DND-41 (cell line): Measurements from ENCODE around the gene VWA3B.

Experiments used
- ATAC-seq: fragments of 200-7000 bp; cut with Tn5 transposase; 3 replicates; pipeline ENCODE4 v1.9.1; 2021; ENCODE audit warnings: low read depth; ENCODE audit not compliant: insufficient read depth
- DNase-seq: peaks from one replicate; pipeline ENCODE4 v3.0.0-alpha.2; 2020
- H2AFZ ChIP-seq: 2 replicates; pipeline ENCODE4 v1.6.0; 2012; ENCODE audit warnings: low read depth, low read length
- H3K27ac ChIP-seq: 2 replicates; pipeline ENCODE4 v1.5.1; 2012; ENCODE audit warnings: low read length, inconsistent platforms
- H3K27me3 ChIP-seq: fragments of 200-600 bp; sonication (generic); 2 replicates; pipeline ENCODE4 v1.6.0; 2012; ENCODE audit warnings: low read length, mild to moderate bottlenecking, inconsistent platforms; ENCODE audit not compliant: insufficient read depth, poor library complexity
- H3K36me3 ChIP-seq: 2 replicates; pipeline ENCODE4 v1.5.1; 2012; ENCODE audit warnings: low read length, inconsistent platforms; ENCODE audit not compliant: insufficient read depth
- H3K4me1 ChIP-seq: 2 replicates; pipeline ENCODE4 v1.5.1; 2012; ENCODE audit warnings: mild to moderate bottlenecking, low read length; ENCODE audit not compliant: insufficient read depth
- H3K4me2 ChIP-seq: 2 replicates; pipeline ENCODE4 v1.6.0; 2012; ENCODE audit warnings: mild to moderate bottlenecking, moderate library complexity, low read length, inconsistent platforms; ENCODE audit not compliant: insufficient read depth
- H3K4me3 ChIP-seq, 2 experiments: fragments of 200-600 bp in 1 of 2; shearing (Covaris generic) in 1 of 2; 2 replicates each; pipeline ENCODE4 v1.5.1; 2012 to 2016; ENCODE audit warnings: inconsistent platforms in 2 of 2, low read length in 2 of 2, mild to moderate bottlenecking in 2 of 2, low read depth in 1 of 2, moderate library complexity in 1 of 2
- H3K79me2 ChIP-seq: 2 replicates; pipeline ENCODE4 v1.6.0; 2012; ENCODE audit warnings: low read length, inconsistent platforms; ENCODE audit not compliant: insufficient read depth
- H3K9ac ChIP-seq: 2 replicates; pipeline ENCODE4 v1.6.0; 2012; ENCODE audit warnings: low read depth, mild to moderate bottlenecking, inconsistent platforms, low read length, moderate library complexity
- H3K9me3 ChIP-seq: 2 replicates; pipeline ENCODE4 v1.5.1; 2012; ENCODE audit warnings: low read length, moderate library complexity, mild to moderate bottlenecking, inconsistent platforms; ENCODE audit not compliant: insufficient read depth, severe bottlenecking
- H4K20me1 ChIP-seq: 2 replicates; pipeline ENCODE4 v1.6.0; 2012; ENCODE audit warnings: low read length; ENCODE audit not compliant: insufficient read depth
- EZH2 ChIP-seq: IDR thresholded peaks from 3 replicates; pipeline ENCODE4 v1.6.1; 2012; ENCODE audit warnings: borderline replicate concordance, low read depth, mild to moderate bottlenecking, moderate library complexity, low read length, inconsistent platforms; ENCODE audit not compliant: severe bottlenecking
- TF ChIP-seq, protein P1 (sequence below): IDR thresholded peaks from 2 replicates; pipeline ENCODE4 v1.5.1; 2012; ENCODE audit warnings: borderline replicate concordance, low read length, moderate library complexity, mild to moderate bottlenecking; ENCODE audit not compliant: poor library complexity, severe bottlenecking; ENCODE audit errors: extremely low read depth

The VWA3B gene, protein sequence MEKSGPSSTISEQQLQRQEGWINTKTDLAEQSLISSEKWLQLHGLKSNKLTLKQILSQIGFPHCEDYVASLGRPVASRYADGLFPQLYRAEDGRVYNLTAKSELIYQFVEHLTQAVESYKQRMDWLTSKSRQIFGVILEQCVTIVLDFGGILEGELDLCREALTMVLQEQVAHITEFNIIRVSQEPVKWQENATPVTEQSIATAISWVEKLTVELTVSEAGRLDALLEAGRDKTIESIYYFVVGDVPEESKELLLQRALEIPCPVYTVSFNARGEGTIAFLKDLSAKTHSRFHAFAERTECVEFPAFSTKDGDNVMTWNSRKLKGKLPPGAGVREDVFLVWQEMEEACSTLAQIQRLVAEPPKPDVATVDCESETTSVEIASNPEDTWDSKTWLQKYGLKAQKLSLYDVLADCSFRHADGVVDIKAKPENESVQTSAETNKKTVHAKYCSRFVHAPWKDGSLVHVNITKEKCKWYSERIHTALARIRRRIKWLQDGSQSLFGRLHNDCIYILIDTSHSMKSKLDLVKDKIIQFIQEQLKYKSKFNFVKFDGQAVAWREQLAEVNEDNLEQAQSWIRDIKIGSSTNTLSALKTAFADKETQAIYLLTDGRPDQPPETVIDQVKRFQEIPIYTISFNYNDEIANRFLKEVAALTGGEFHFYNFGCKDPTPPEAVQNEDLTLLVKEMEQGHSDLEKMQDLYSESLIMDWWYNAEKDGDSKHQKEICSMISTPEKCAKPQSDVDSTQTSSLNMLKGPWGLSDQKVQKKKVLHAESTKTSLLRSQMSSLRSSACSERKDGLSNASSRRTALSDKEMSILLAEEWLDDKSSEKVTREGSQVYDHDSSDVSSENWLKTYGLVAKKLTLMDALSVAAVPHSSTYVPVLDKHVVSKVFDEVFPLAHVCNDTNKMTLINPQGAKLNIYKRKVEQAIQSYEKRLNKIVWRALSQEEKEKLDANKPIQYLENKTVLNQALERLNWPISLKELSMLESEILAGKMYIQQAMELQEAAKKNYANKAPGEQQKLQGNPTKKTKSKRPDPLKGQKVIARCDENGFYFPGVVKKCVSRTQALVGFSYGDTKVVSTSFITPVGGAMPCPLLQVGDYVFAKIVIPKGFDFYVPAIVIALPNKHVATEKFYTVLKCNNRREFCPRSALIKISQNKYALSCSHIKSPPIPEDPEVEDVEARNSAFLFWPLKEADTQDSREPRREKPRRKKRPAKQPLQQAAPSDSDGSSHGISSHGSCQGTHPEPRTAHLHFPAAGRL (N-terminal part only)

DNA sequence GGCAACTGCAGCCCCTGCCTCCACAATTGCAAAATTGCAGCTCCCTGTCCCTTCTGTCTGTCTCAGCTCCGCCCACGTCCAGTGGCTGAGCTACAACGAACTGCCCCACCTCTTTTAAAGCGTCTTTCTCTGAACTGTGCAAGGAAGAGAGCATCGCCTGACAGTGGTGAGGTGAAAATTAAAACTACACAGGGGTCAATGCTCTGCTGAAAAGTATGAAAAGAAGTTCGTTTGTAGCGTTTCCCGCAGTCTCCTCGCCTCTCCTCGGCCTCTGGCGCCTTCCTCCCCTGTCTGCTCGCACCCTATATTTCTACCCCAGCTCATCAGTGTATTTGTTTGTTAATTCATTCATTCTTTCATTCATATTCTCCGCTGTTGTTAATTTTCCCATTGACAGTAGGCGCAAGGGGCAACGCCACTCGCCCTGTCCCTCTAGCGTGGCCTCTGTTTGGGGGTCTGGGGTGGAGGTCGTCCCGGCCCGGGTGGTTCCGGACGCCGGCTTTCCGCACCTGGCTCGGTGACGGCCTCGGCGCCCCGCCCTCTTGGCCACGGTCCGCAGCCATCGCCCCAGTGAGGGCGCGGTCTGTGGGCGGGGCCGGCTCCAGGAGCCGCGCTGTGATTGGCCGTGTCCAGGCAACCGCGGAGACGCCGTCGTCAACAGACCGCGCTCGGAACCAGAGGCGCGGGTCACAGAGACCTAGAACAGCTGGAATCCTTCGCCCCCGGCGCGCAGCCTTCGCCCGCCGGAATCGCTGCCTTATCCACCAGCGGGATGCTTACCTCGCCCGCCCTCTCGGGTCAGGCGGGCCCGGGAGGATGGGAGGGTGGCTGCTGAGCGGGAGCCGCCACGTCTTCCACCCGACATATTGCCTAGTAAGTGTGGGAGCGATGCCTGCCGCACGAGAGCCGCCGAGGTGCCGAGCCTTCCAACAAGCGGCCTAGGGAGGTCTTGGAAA, at the start of gene VWA3B:
Gene VWA3B (plus strand): TSS at position 677 of the 956 bp plus-strand sequence. CDS start 5,926 bp downstream, outside the sequence.
- no peak within 1 kb of the TSS for H3K4me3 ChIP-seq
- H3K27me3 ChIP-seq = no peaks in the 10 kb centered on the region
- H3K9ac ChIP-seq = no peak within 1 kb of the TSS

DNA sequence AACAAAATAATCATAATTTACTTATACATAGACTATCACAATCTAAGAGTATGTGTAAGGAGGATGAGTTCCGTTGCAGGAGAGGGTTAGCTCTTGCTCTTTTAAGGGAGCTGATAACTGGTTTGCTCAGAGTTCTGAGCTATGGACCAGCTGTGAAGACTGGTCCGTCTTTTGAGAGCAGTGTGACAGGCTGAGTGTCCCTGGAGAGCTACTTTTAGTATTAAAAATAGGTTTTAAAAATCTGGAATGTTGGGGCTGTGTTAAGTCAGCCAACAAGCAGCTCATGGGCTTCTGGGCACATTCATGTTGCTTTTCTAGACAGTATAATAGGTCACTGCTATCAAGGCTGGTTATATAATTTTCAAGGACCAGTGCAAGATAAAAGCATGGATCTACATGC, 49.8 kb upstream of the VWA3B start:
- TF ChIP-seq, protein P1, sequence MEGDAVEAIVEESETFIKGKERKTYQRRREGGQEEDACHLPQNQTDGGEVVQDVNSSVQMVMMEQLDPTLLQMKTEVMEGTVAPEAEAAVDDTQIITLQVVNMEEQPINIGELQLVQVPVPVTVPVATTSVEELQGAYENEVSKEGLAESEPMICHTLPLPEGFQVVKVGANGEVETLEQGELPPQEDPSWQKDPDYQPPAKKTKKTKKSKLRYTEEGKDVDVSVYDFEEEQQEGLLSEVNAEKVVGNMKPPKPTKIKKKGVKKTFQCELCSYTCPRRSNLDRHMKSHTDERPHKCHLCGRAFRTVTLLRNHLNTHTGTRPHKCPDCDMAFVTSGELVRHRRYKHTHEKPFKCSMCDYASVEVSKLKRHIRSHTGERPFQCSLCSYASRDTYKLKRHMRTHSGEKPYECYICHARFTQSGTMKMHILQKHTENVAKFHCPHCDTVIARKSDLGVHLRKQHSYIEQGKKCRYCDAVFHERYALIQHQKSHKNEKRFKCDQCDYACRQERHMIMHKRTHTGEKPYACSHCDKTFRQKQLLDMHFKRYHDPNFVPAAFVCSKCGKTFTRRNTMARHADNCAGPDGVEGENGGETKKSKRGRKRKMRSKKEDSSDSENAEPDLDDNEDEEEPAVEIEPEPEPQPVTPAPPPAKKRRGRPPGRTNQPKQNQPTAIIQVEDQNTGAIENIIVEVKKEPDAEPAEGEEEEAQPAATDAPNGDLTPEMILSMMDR = no peak
- TF ChIP-seq EZH2 = no peak
- Histone ChIP-seq H3K9me3 (no peaks in the 10 kb centered on the region), H3K27me3 (no peaks in the 10 kb centered on the region), H3K4me3 (no peak overlapping the region), H4K20me1 (no peaks in the 10 kb centered on the region), H3K79me2 (no peaks in the 10 kb centered on the region), H3K9ac (no peak overlapping the region), H3K36me3 (no peaks in the 10 kb centered on the region), H3K4me1 (no peaks in the 10 kb centered on the region), H2AFZ (no peak overlapping the region), H3K4me2 (no peak overlapping the region), H3K27ac (no peak overlapping the region)
- no peak for DNase-seq
- no peak for ATAC-seq

More for the DNA sequence above, at the start of gene VWA3B:
- peaks cover 9% of the 10 kb centered on the region for H3K4me1 ChIP-seq
- DNase-seq = no peak
- H3K4me2 ChIP-seq = no peak within 1 kb of the TSS
- no peaks in the 10 kb centered on the region for H3K9me3 ChIP-seq
- no peak within 1 kb of the TSS for H2AFZ ChIP-seq
- no peaks in the 10 kb centered on the region for H3K79me2 ChIP-seq
- no peaks in the 10 kb centered on the region for H4K20me1 ChIP-seq
- H3K36me3 ChIP-seq = no peaks in the 10 kb centered on the region
- no peak within 1 kb of the TSS for H3K27ac ChIP-seq
- TF ChIP-seq EZH2 = no peak
- TF ChIP-seq, protein P1 = no peak
- no peak for ATAC-seq

- Histone ChIP-seq H3K4me3 (no peak overlapping the region), H3K9me3 (no peaks in the 10 kb centered on the region), H2AFZ (no peak overlapping the region), H3K27ac (no peak overlapping the region), H3K4me2 (no peak overlapping the region), H3K27me3 (no peaks in the 10 kb centered on the region), H3K9ac (no peak overlapping the region), H3K79me2 (no peaks in the 10 kb centered on the region), H3K36me3 (no peaks in the 10 kb centered on the region), H4K20me1 (no peaks in the 10 kb centered on the region), H3K4me1 (no peaks in the 10 kb centered on the region)
- DNase-seq (no peak), ATAC-seq (no peak)
- TF ChIP-seq EZH2 = no peak
- TF ChIP-seq, protein P1 = no peak
Observed at GRCh38 chr2:98037666-98038336, 49.2 kb upstream of the VWA3B start.
